Measurements from ENCODE around the gene RNF175. TPM values are rescaled to one million over a fixed set of nuclear protein-coding genes. Genes with fewer than 3 reads are reported as not detected.

RNF175 gene
- total RNA-seq, 2 donors from 2014 or later = not detected

DNA sequence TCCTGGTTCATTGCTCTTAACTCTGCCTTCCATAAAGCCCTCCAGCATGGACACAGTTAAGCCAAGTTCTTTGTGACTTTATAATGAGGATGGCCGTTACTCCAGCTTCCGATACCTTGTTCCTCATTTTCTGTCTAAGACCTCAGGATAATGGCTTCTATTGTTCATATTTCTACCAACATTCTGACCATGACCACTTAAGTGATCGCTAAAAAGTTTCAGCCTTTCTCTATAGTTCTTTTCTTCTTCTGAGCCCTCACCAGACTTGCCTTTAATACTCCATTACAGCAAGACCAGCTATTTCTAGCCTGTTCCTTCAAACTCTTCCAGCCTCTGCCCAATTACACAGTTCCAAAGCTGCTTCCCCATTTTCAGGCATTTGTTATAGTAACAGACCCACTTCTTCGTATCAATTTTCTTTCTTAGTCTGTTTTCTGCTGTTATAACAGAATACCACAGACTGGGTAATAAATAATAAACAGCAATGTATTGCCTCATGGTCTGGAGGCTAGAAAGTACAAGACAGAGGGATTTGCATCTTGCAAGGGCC lies 12.3 kb downstream of the RNF175 start:
- no peak for TF ChIP-seq CTCF (IDR thresholded peaks at IDR 0.05)
- TF ChIP-seq POLR2A (IDR thresholded peaks at IDR 0.05) = no peak
- WGBS, 2 donors = 65 to 73% methylated on average over 4 of the region's 4 CpGs
- Histone ChIP-seq H3K36me3 (replicated peaks in 1 of 2; ENCODE audit: insufficient read depth in 1 of 2, low read depth in 2 of 2) (no peaks in the 10 kb centered on the region), H3K27me3 (no peaks in the 10 kb centered on the region), H3K4me1 (no peaks in the 10 kb centered on the region), H3K4me3 (no peak overlapping the region), H3K27ac (peak overlapping the region in 1 of 4 donors; percentile 25), H3K9me3 (no peaks in the 10 kb centered on the region)
- intact Hi-C loops (cut with DNase I) = no loop called here
- ATAC-seq = no peak
- DNase-seq = no peak

DNA sequence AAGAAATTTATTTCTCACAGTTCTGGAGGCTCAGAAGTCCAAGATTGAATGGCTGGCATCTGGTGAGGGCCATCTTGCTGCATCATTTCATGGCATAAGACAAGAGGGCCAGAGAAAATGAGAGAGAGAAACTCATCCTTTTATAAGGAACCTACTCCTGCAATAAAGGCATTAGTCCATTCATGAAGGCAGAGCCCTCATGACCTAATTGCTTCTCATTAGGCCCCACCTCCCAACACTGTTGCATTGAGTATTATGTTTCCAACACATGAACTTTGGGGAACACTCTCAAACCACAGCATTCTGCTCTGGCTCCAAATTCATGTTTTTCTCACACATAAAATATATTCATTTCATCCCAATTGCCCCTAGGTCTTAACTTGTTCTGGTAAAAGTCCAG lies 14.2 kb downstream of the RNF175 start:
- H3K27ac ChIP-seq = no peak overlapping the region
- no peaks in the 10 kb centered on the region for H3K36me3 ChIP-seq (replicated peaks in 1 of 2; ENCODE audit: insufficient read depth in 1 of 2, low read depth in 2 of 2)
- ATAC-seq = no peak
- H3K9me3 ChIP-seq = no peaks in the 10 kb centered on the region
- no peaks in the 10 kb centered on the region for H3K4me1 ChIP-seq
- TF ChIP-seq POLR2A (IDR thresholded peaks at IDR 0.05) (no peak), CTCF (IDR thresholded peaks at IDR 0.05) (no peak)
- intact Hi-C loops (cut with DNase I) = no loop called here
- DNase-seq = no peak
- H3K27me3 ChIP-seq = no peaks in the 10 kb centered on the region
- no peak overlapping the region for H3K4me3 ChIP-seq

DNA sequence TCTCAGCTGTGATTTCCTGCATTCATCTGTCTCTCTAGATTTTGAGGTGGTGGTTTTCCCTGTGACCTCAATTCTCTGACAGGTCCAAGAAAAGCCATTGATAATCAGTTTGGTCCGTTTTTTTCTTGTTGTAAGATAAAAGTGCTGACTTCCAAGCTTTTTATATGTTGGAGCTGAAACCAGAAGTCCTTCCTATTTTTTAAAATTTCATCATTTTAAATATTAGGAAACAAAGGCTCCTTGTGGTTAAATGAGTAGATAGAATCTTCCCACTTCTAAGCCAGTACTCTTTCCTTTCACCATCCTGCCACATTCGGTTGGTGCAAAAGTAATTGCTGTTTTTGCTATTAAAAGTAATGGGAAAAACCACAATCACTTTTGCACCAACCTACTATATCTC lies 18.3 kb downstream of the RNF175 start:
- WGBS, 2 donors = 51 to 70% methylated on average over 2 of the region's 2 CpGs
- intact Hi-C loops (cut with DNase I) = no loop called here
- H3K27ac ChIP-seq = no peak overlapping the region
- ATAC-seq (no peak), DNase-seq (no peak)
- no peak overlapping the region for H3K4me3 ChIP-seq
- H3K27me3 ChIP-seq = no peaks in the 10 kb centered on the region
- no peaks in the 10 kb centered on the region for H3K9me3 ChIP-seq
- TF ChIP-seq CTCF (IDR thresholded peaks at IDR 0.05) (no peak), POLR2A (IDR thresholded peaks at IDR 0.05) (no peak)
- no peaks in the 10 kb centered on the region for H3K36me3 ChIP-seq (replicated peaks in 1 of 2; ENCODE audit: insufficient read depth in 1 of 2, low read depth in 2 of 2)
- H3K4me1 ChIP-seq = no peaks in the 10 kb centered on the region

DNA sequence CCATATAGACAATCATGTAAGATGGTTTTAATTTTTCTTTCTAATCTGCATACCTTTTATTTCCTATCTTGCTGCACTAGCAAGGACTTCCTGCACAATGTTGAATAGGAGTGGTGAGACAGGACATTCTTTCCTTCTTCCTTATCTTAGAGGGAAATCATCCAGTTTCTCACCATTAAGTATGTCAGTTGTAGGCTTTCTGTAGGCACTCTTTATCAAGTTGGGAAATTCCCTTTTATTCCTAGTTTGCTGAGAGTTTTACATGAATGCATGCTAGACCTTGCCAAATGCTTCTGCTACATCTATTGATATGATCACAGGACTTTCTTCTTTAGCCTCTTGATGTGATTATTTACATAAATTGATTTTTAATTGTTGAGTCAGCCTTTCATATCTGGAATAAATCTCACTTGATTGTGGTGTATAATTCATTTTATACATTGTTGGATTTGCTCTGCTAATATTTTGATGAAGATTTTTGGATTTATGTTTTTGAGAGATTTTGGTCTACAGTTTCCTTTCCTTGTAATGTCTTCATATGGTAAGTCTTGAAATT lies 23.8 kb downstream of the RNF175 start:
- TF ChIP-seq CTCF (IDR thresholded peaks at IDR 0.05) = no peak
- TF ChIP-seq POLR2A (IDR thresholded peaks at IDR 0.05) = no peak
- ATAC-seq (no peak), DNase-seq (no peak)
- intact Hi-C loops (cut with DNase I) = no loop called here
- Histone ChIP-seq H3K4me1 (no peaks in the 10 kb centered on the region), H3K9me3 (no peaks in the 10 kb centered on the region), H3K27ac (no peak overlapping the region), H3K4me3 (no peak overlapping the region), H3K27me3 (no peaks in the 10 kb centered on the region), H3K36me3 (replicated peaks in 1 of 2; ENCODE audit: insufficient read depth in 1 of 2, low read depth in 2 of 2) (no peaks in the 10 kb centered on the region)

- intact Hi-C loops (cut with DNase I) = no loop called here
- Histone ChIP-seq H3K27ac (no peak overlapping the region), H3K4me3 (no peak overlapping the region), H3K4me1 (no peaks in the 10 kb centered on the region), H3K27me3 (no peaks in the 10 kb centered on the region), H3K36me3 (replicated peaks in 1 of 2; ENCODE audit: insufficient read depth in 1 of 2, low read depth in 2 of 2) (no peaks in the 10 kb centered on the region), H3K9me3 (no peaks in the 10 kb centered on the region)
- TF ChIP-seq CTCF (IDR thresholded peaks at IDR 0.05) (no peak), POLR2A (IDR thresholded peaks at IDR 0.05) (no peak)
- no peak for ATAC-seq
- WGBS, 2 donors = 42 to 48% methylated on average over 4 of the region's 4 CpGs
- DNase-seq = no peak
Measured at GRCh38 chr4:153733751-153734448, 25.9 kb downstream of the RNF175 start.
